ENCODE data around the gene PLCB2. TPM values are rescaled to one million over a fixed set of nuclear protein-coding genes. Genes with fewer than 3 reads are reported as not detected.

Gene PLCB2
- total RNA-seq, 5 donors from 2014 or later (not counting 1 experiment from before 2014, with no cell fraction given): 242 to 293 (median 245) TPM

DNA sequence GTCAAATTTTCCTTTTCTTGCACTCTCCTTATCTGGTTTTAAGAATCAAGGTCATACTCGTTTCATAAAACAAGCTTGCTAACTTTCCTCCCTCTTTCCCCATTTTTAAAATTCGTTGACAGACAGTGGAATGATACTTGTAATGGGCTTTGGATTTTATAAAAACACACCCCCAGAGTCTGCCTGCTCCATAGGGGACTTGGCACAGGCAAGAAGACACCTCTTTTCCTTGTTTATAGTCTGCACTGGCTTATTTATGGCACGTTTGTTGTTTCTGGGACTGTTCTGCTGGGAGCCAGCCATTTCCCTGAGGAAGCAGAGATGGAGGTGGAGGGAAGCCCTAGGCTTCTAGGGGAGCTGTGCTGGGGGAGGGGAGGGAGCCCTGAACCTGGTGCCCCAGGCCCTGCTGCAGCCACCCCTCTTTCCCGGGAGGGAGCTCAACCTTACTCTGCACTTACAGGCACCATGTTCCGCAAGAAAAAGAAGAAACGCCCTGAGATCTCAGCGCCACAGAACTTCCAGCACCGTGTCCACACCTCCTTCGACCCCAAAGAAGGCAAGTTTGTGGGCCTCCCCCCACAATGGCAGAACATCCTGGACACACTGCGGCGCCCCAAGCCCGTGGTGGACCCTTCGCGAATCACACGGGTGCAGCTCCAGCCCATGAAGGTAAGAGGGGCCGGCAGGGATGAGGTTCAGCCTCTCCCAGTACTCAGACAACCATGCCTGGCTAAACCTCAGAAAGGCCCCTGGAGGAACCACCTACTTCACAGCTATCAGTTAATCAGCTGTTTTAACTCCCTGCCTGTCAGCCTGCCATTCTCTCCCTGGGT is 43.2 kb downstream of the PLCB2 start:
- ChIA-PET CTCF (interaction anchor here in 1 of 2 donors (0.5 to 1.3 kb wide), 3 partner anchors 10 to 224 kb away, joined by 4 to 10 read pairs (median 7); no protein-coding TSS in a partner anchor), POLR2A (no interaction called here)
- Histone ChIP-seq H3K27ac (ENCODE audit: low read length) (no peak overlapping the region), H3K27me3 (replicated peaks in 1 of 2; ENCODE audit: control insufficient read depth in 2 of 2, extremely low read depth in 1 of 2, insufficient read depth in 2 of 2, low read length in 1 of 2) (peaks cover 0 to 15% of the 10 kb centered on the region in 2 experiments), H3K4me1 (ENCODE audit: control insufficient read depth in 1 of 2, extremely low read depth in 1 of 2, insufficient read depth in 2 of 2, low read length in 2 of 2) (no peaks in the 10 kb centered on the region), H3K9me3 (no peaks in the 10 kb centered on the region), H3K36me3 (ENCODE audit: control insufficient read depth in 2 of 2, extremely low read depth in 1 of 2, insufficient read depth in 1 of 2, low read length in 1 of 2) (no peaks in the 10 kb centered on the region), H3K4me3 (ENCODE audit: control insufficient read depth in 1 of 2, extremely low read depth in 1 of 2, low read length in 1 of 2) (no peak overlapping the region)
- WGBS (ENCODE audit: insufficient coverage): 80% methylated on average over 7 of the region's 16 CpGs
- no peak overlapping the region for H3K4me3 Mint-ChIP-seq
- H3K36me3 Mint-ChIP-seq: no peaks in the 10 kb centered on the region
- no peaks in the 10 kb centered on the region for H3K4me1 Mint-ChIP-seq
- H3K27me3 Mint-ChIP-seq: peaks cover 0 to 3% of the 10 kb centered on the region in 2 donors
- ATAC-seq (replicated peaks in 1 of 4) (no peak), DNase-seq (no peak)
- H3K27ac Mint-ChIP-seq: no peak overlapping the region
- H3K9me3 Mint-ChIP-seq: no peaks in the 10 kb centered on the region

DNA sequence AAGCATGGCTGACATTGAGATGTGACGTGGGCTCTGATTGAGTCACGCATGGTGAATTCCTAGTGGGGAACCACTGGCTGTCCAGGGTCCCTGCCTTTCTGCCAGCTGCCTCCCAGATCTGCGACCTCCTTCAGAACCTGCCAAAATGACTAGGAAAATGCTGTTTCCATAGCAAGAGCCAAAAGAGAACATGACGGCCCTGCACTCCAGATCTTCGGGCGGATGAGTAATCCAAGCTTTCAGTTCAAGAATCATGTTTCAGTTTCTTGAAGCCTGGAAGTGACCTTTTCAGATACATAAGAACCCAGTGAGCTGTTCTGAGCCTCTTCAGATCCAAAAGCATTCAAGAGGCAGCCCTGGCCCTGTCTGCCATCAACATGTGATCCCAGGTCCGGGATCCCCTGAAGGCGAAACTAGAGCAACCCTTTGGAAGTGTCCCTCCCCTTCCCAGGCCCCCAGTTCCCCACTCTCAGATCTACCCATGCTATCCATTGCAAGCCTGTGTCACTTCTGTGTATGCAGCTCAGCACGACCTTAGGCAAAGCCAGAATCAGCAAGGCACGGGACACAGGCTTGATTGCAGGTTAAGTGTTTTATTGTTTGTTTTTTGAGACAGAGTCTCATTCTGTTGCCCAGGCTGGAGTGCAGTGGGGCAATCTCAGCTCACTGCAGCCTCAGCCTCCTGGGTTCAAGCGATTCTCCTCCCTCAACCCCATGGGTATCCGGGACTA is 44.5 kb downstream of the PLCB2 start:
- no peaks in the 10 kb centered on the region for H3K4me1 Mint-ChIP-seq
- H3K36me3 ChIP-seq (ENCODE audit: control insufficient read depth in 2 of 2, extremely low read depth in 1 of 2, insufficient read depth in 1 of 2, low read length in 1 of 2): no peaks in the 10 kb centered on the region
- H3K4me3 Mint-ChIP-seq: no peak overlapping the region
- CTCF ChIA-PET: interaction anchor here in 1 of 2 donors (1.3 kb wide), 1 partner anchor 11 kb away, joined by 10 read pairs; no protein-coding TSS in a partner anchor
- H3K9me3 Mint-ChIP-seq: no peaks in the 10 kb centered on the region
- no peaks in the 10 kb centered on the region for H3K36me3 Mint-ChIP-seq
- ATAC-seq (replicated peaks in 1 of 4): no peak
- no peak overlapping the region for H3K27ac ChIP-seq (ENCODE audit: low read length)
- DNase-seq: no peak
- WGBS (ENCODE audit: insufficient coverage): 77% methylated on average over 8 of the region's 12 CpGs
- H3K4me3 ChIP-seq (ENCODE audit: control insufficient read depth in 1 of 2, extremely low read depth in 1 of 2, low read length in 1 of 2): no peak overlapping the region
- no peaks in the 10 kb centered on the region for H3K4me1 ChIP-seq (ENCODE audit: control insufficient read depth in 1 of 2, extremely low read depth in 1 of 2, insufficient read depth in 2 of 2, low read length in 2 of 2)
- no peaks in the 10 kb centered on the region for H3K9me3 ChIP-seq
- peaks cover 0 to 16% of the 10 kb centered on the region in 2 experiments for H3K27me3 ChIP-seq (replicated peaks in 1 of 2; ENCODE audit: control insufficient read depth in 2 of 2, extremely low read depth in 1 of 2, insufficient read depth in 2 of 2, low read length in 1 of 2)
- H3K27ac Mint-ChIP-seq: no peak overlapping the region
- POLR2A ChIA-PET: no interaction called here
- peaks cover 0 to 8% of the 10 kb centered on the region in 2 donors for H3K27me3 Mint-ChIP-seq

DNA sequence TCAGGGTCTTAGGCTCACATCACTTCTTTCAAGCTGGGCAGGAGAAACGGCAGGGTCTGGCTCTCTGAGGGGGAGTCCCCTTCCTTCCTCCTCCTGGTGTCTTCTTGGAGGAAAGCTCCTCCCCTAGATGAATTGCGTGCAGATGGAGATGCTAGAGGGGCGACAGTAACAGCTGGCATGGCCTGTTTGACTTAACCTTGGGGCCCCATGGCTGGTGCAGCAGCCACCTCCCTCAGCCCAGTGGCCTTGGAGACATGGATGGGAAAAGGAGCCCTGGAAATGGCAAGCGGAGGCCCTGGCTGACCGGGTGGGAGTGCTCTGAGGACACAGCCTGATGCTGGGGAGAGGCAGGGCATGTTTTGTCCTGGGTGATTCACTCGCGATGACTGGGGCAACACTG is 48.7 kb downstream of the PLCB2 start:
- ChIA-PET CTCF (no interaction called here), POLR2A (no interaction called here)
- Mint-ChIP-seq H3K27ac (no peak overlapping the region), H3K4me1 (peaks cover 2 to 3% (median 2%) of the 10 kb centered on the region in 3 donors), H3K36me3 (no peaks in the 10 kb centered on the region), H3K9me3 (no peaks in the 10 kb centered on the region), H3K4me3 (no peak overlapping the region), H3K27me3 (peaks cover 6 to 15% of the 10 kb centered on the region in 2 donors)
- Histone ChIP-seq H3K4me3 (ENCODE audit: control insufficient read depth in 1 of 2, extremely low read depth in 1 of 2, low read length in 1 of 2) (no peak overlapping the region), H3K4me1 (ENCODE audit: control insufficient read depth in 1 of 2, extremely low read depth in 1 of 2, insufficient read depth in 2 of 2, low read length in 2 of 2) (peaks cover 0 to 18% of the 10 kb centered on the region in 2 experiments), H3K27me3 (replicated peaks in 1 of 2; ENCODE audit: control insufficient read depth in 2 of 2, extremely low read depth in 1 of 2, insufficient read depth in 2 of 2, low read length in 1 of 2) (peaks cover 0 to 36% of the 10 kb centered on the region in 2 experiments), H3K27ac (ENCODE audit: low read length) (no peak overlapping the region), H3K36me3 (ENCODE audit: control insufficient read depth in 2 of 2, extremely low read depth in 1 of 2, insufficient read depth in 1 of 2, low read length in 1 of 2) (no peaks in the 10 kb centered on the region), H3K9me3 (no peaks in the 10 kb centered on the region)
- no peak for ATAC-seq (replicated peaks in 1 of 4)
- DNase-seq: no peak
- 92% methylated on average over 2 of the region's 7 CpGs for WGBS (ENCODE audit: insufficient coverage)

DNA sequence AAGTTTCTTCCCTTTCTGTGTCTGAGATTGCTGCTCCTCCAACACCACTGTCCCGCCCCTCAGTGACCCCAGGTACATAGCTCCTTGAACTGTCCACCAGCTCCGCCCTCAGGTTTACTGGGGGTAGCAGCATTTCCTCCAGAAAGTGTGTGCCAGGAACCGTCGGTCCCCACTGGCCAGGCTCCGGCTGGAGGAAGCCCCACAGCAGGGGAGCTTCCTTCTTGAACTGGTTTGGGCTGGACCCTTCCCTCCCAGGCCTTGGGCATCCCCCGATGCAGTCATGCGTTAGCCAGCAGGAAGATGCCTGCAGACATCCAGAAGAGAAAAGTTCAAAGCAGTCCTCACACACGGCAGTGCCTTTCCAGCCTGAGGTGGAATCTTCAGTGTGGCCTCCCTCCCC is 49.2 kb downstream of the PLCB2 start:
- Mint-ChIP-seq H3K4me3 (no peak overlapping the region), H3K27me3 (peaks cover 10 to 20% of the 10 kb centered on the region in 2 donors), H3K36me3 (no peaks in the 10 kb centered on the region), H3K4me1 (peaks cover 4 to 7% (median 6%) of the 10 kb centered on the region in 3 donors), H3K27ac (no peak overlapping the region), H3K9me3 (no peaks in the 10 kb centered on the region)
- POLR2A ChIA-PET: no interaction called here
- no peaks in the 10 kb centered on the region for H3K36me3 ChIP-seq (ENCODE audit: control insufficient read depth in 2 of 2, extremely low read depth in 1 of 2, insufficient read depth in 1 of 2, low read length in 1 of 2)
- H3K27ac ChIP-seq (ENCODE audit: low read length): no peak overlapping the region
- DNase-seq: no peak
- no peak for ATAC-seq (replicated peaks in 1 of 4)
- no peak overlapping the region for H3K4me3 ChIP-seq (ENCODE audit: control insufficient read depth in 1 of 2, extremely low read depth in 1 of 2, low read length in 1 of 2)
- WGBS (ENCODE audit: insufficient coverage): 56% methylated on average over 8 of the region's 8 CpGs
- H3K27me3 ChIP-seq (replicated peaks in 1 of 2; ENCODE audit: control insufficient read depth in 2 of 2, extremely low read depth in 1 of 2, insufficient read depth in 2 of 2, low read length in 1 of 2): peaks cover 2 to 41% of the 10 kb centered on the region in 2 experiments
- CTCF ChIA-PET: interaction anchor here in 1 of 2 donors (1.3 kb wide), 1 partner anchor 16 kb away, joined by 3 read pairs; no protein-coding TSS in a partner anchor
- peaks cover 0 to 20% of the 10 kb centered on the region in 2 experiments for H3K4me1 ChIP-seq (ENCODE audit: control insufficient read depth in 1 of 2, extremely low read depth in 1 of 2, insufficient read depth in 2 of 2, low read length in 2 of 2)
- no peaks in the 10 kb centered on the region for H3K9me3 ChIP-seq

DNA sequence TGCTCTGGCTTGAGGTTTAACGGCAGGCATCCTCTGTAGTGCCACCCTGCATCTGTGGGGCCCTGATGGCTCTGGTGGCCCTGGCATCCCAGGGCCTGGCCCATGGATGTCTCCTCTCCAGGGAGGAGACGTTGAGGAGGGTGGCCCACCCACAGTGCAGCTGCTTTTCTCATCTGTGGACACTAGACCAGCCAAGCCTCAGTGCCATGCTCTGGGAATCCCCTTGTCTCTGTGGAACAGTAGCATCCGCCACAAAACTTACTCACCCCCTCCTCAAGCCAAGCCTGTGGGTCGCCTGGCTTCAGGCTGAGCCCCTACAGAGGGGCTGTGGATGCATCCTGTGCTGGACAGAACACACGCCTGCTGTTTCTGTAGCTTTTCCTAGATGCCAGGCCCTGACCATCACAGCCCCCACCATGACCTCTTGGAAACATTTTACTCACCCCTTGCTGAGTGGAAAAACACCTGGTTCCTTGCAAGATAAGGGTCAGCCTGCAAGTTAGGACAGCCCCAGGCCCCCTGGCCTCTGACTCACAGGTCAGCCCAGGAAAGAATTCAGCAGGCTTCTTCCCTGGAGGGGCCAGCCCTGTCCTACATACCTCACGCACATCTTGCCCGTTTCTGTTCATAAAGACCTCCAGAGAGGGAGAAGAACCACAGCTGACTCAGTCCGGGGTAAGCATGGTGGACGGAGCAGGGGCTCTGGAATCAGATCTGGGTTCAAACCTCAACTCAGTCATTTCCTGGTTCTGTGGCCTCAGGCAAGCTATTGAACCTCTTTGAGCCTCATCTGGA is 49.9 kb downstream of the PLCB2 start:
- no peak overlapping the region for H3K27ac ChIP-seq (ENCODE audit: low read length)
- 53% methylated on average over 5 of the region's 9 CpGs for WGBS (ENCODE audit: insufficient coverage)
- ChIA-PET CTCF (interaction anchor here (1.2 to 1.3 kb wide), 2 partner anchors 17 to 65 kb away, joined by 3 read pairs; partner anchors contain the start of gene INAFM2 (in 1 of the 2)), POLR2A (no interaction called here)
- peaks cover 3 to 47% of the 10 kb centered on the region in 2 experiments for H3K27me3 ChIP-seq (replicated peaks in 1 of 2; ENCODE audit: control insufficient read depth in 2 of 2, extremely low read depth in 1 of 2, insufficient read depth in 2 of 2, low read length in 1 of 2)
- no peaks in the 10 kb centered on the region for H3K9me3 ChIP-seq
- no peaks in the 10 kb centered on the region for H3K36me3 ChIP-seq (ENCODE audit: control insufficient read depth in 2 of 2, extremely low read depth in 1 of 2, insufficient read depth in 1 of 2, low read length in 1 of 2)
- peaks cover 10 to 12% (median 12%) of the 10 kb centered on the region in 3 donors for H3K4me1 Mint-ChIP-seq
- DNase-seq (no peak), ATAC-seq (replicated peaks in 1 of 4) (no peak)
- H3K4me3 ChIP-seq (ENCODE audit: control insufficient read depth in 1 of 2, extremely low read depth in 1 of 2, low read length in 1 of 2): no peak overlapping the region
- H3K27me3 Mint-ChIP-seq: peaks cover 17 to 26% of the 10 kb centered on the region in 2 donors
- H3K4me1 ChIP-seq (ENCODE audit: control insufficient read depth in 1 of 2, extremely low read depth in 1 of 2, insufficient read depth in 2 of 2, low read length in 2 of 2): peaks cover 0 to 27% of the 10 kb centered on the region in 2 experiments
- H3K36me3 Mint-ChIP-seq: no peaks in the 10 kb centered on the region
- no peaks in the 10 kb centered on the region for H3K9me3 Mint-ChIP-seq
- H3K27ac Mint-ChIP-seq: no peak overlapping the region
- no peak overlapping the region for H3K4me3 Mint-ChIP-seq

All from T-cell (primary cell).